ENCODE data around the gene ZNF560.

The ZNF560 gene

GRCh38 chr19:9435279-9436268 lies 62.8 kb downstream of the ZNF560 start, which contains the start of gene ZNF266:
TSS of gene ZNF266 (minus strand) at chr19:9435573. CDS start at chr19:9420089, 15,484 bp downstream.
- DNase-seq (ENCODE audit: low read depth), result peak; percentile 83

GRCh38 chr19:9431475-9431874 lies 66.9 kb downstream of the ZNF560 start:
- DNase-seq (ENCODE audit: low read depth), result no peak

GRCh38 chr19:9430444-9430843 lies 68.0 kb downstream of the ZNF560 start:
- no peak for DNase-seq (ENCODE audit: low read depth)

GRCh38 chr19:9427941-9428340 lies 70.5 kb downstream of the ZNF560 start:
- DNase-seq (ENCODE audit: low read depth), result no peak
